ENCODE results near the gene GPBP1L1. TPM values are rescaled to one million over a fixed set of nuclear protein-coding genes. Genes with fewer than 3 reads are reported as not detected.

GPBP1L1 gene
- total and polyA plus RNA-seq, 9 of the 15 experiments (the other 6 are each of a cell fraction or from before 2014, with no cell fraction given), result 86.0 to 216 (median 138) TPM

- TF ChIP-seq SREBF2 (CRISPR knock-in tag; IDR thresholded peaks at IDR 0.05), result peak; percentile 85; the same call in 1 of the 2 replicates
- TF ChIP-seq HCFC1 (IDR thresholded peaks at IDR 0.05; ENCODE audit: low read depth, low read length), result no peak
- no peak for TF ChIP-seq TSC22D4 (tag; IDR thresholded peaks at IDR 0.05)
- TF ChIP-seq ETS2 (tag; IDR thresholded peaks at IDR 0.05; ENCODE audit: borderline replicate concordance, poor library complexity, severe bottlenecking), result no peak
- no peak for TF ChIP-seq BCL6 (CRISPR knock-in tag; IDR thresholded peaks at IDR 0.05)
- TF ChIP-seq STAT5B (CRISPR knock-in tag; IDR thresholded peaks at IDR 0.05), result no peak
- TF ChIP-seq HIVEP1 (CRISPR knock-in tag; IDR thresholded peaks at IDR 0.05), result no peak
- no peak for TF ChIP-seq ZBTB7A (IDR thresholded peaks at IDR 0.05; ENCODE audit: borderline replicate concordance, control insufficient read depth, low read depth, low read length)
- TF ChIP-seq PRDM10 (IDR thresholded peaks at IDR 0.05; ENCODE audit: partially characterized antibody), result no peak
- peak in 1 of 2 experiments; percentile 69 for TF ChIP-seq AFF1 (IDR thresholded peaks at IDR 0.05; ENCODE audit: low read depth in 1 of 2, partially characterized antibody in 2 of 2)
- no peak for TF ChIP-seq ZNF444 (CRISPR knock-in tag; IDR thresholded peaks at IDR 0.05)
- peak; percentile 50 for TF ChIP-seq PHF20 (IDR thresholded peaks at IDR 0.05; ENCODE audit: partially characterized antibody)
- 0 out of 2 replicates have a peak, but pooled peaks have one; percentile 38 for TF ChIP-seq CGGBP1 (CRISPR knock-in tag; IDR thresholded peaks at IDR 0.05)
- TF ChIP-seq SMARCC2 (IDR thresholded peaks at IDR 0.05; ENCODE audit: low read depth), result peak; percentile 49
- TF ChIP-seq MNT (conservative IDR thresholded peaks at IDR 0.05), result no peak
Measured at GRCh38 chr1:45686015-45686287, 382 bp downstream of the GPBP1L1 start (continued).

Data from K562 (cell line).